ENCODE results near the gene OR8D4. TPM values are rescaled to one million over a fixed set of nuclear protein-coding genes. Genes with fewer than 3 reads are reported as not detected.

OR8D4 gene
- polyA plus RNA-seq, 3 donors: not detected

DNA sequence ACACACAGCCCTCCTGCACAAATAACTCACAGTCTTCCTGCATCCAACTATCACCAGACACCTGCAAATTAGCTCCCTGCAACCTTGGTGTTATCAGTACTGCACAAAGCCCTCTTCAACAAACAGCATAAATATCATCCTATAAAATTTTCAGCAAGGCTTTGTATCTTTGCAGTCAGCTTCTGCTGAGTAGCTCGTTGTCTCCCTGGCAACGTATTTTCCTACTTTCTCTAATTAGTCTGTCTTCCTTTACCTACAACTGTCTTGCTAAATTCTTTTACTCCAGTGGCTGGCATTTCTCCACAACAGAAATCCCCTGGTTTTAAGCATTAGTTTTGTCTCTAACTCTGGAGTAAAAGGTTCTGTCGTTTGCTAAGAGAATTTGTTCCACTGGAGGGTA lies 3.9 kb downstream of the OR8D4 start:
- H3K79me2 ChIP-seq (ENCODE audit: insufficient read depth, low read length): no peaks in the 10 kb centered on the region
- no peaks in the 10 kb centered on the region for H3K27me3 ChIP-seq (ENCODE audit: control insufficient read depth in 2 of 2, insufficient read depth in 2 of 2, low read length in 2 of 2)
- 93% methylated on average over 2 of the region's 3 CpGs for WGBS (ENCODE audit: insufficient coverage)
- no peak overlapping the region for H3K4me3 ChIP-seq (replicated peaks in 1 of 3; ENCODE audit: low read depth in 2 of 3, low read length in 3 of 3)
- intact Hi-C loops (cut with micrococcal nuclease): no loop called here
- no peak overlapping the region for H2AFZ ChIP-seq (ENCODE audit: insufficient read depth, low read depth, low read length, poor library complexity, severe bottlenecking)
- H3K27ac Mint-ChIP-seq: no peak overlapping the region
- no peaks in the 10 kb centered on the region for H3K36me3 Mint-ChIP-seq
- H3K4me3 Mint-ChIP-seq: no peak overlapping the region
- no peaks in the 10 kb centered on the region for H3K4me1 Mint-ChIP-seq
- no peak overlapping the region for H3K4me2 ChIP-seq (replicated peaks; ENCODE audit: extremely low read depth, low read length, poor library complexity, severe bottlenecking)
- H3K27me3 Mint-ChIP-seq (ENCODE audit: low read depth in 3 of 3): no peaks in the 10 kb centered on the region
- H4K20me1 ChIP-seq (ENCODE audit: insufficient read depth, low read length): no peaks in the 10 kb centered on the region
- no peak overlapping the region for H3K9ac ChIP-seq (ENCODE audit: insufficient read depth, low read length, poor library complexity, severe bottlenecking)
- no peaks in the 10 kb centered on the region for H3K9me3 Mint-ChIP-seq
- no peak for TF ChIP-seq CTCF (IDR thresholded peaks at IDR 0.05)
- no peaks in the 10 kb centered on the region for H3K4me1 ChIP-seq (ENCODE audit: control insufficient read depth in 1 of 2, insufficient read depth in 2 of 2, low read length in 2 of 2)
- no peaks in the 10 kb centered on the region for H3K9me3 ChIP-seq (replicated peaks in 1 of 2; ENCODE audit: control insufficient read depth in 1 of 2, insufficient read depth in 1 of 2, low read length in 2 of 2)
- no peak for DNase-seq
- H3K27ac ChIP-seq (ENCODE audit: low read depth in 1 of 2, low read length in 2 of 2): no peak overlapping the region
- no peaks in the 10 kb centered on the region for H3K36me3 ChIP-seq (replicated peaks in 1 of 2; ENCODE audit: control insufficient read depth in 1 of 2, insufficient read depth in 2 of 2, low read length in 2 of 2)

GRCh38 chr11:123920943-123921342 lies 19.0 kb downstream of the OR8D4 start:
- Mint-ChIP-seq H3K4me3 (no peak overlapping the region), H3K27ac (no peak overlapping the region), H3K27me3 (ENCODE audit: low read depth in 3 of 3) (no peaks in the 10 kb centered on the region), H3K9me3 (no peaks in the 10 kb centered on the region), H3K36me3 (no peaks in the 10 kb centered on the region), H3K4me1 (no peaks in the 10 kb centered on the region)
- Histone ChIP-seq H3K9me3 (replicated peaks in 1 of 2; ENCODE audit: control insufficient read depth in 1 of 2, insufficient read depth in 1 of 2, low read length in 2 of 2) (no peaks in the 10 kb centered on the region), H3K36me3 (replicated peaks in 1 of 2; ENCODE audit: control insufficient read depth in 1 of 2, insufficient read depth in 2 of 2, low read length in 2 of 2) (no peaks in the 10 kb centered on the region), H3K79me2 (ENCODE audit: insufficient read depth, low read length) (no peaks in the 10 kb centered on the region), H3K4me3 (replicated peaks in 1 of 3; ENCODE audit: low read depth in 2 of 3, low read length in 3 of 3) (no peak overlapping the region), H4K20me1 (ENCODE audit: insufficient read depth, low read length) (no peaks in the 10 kb centered on the region), H3K27me3 (ENCODE audit: control insufficient read depth in 2 of 2, insufficient read depth in 2 of 2, low read length in 2 of 2) (no peaks in the 10 kb centered on the region), H3K4me1 (ENCODE audit: control insufficient read depth in 1 of 2, insufficient read depth in 2 of 2, low read length in 2 of 2) (no peaks in the 10 kb centered on the region), H3K9ac (ENCODE audit: insufficient read depth, low read length, poor library complexity, severe bottlenecking) (no peak overlapping the region), H3K4me2 (replicated peaks; ENCODE audit: extremely low read depth, low read length, poor library complexity, severe bottlenecking) (no peak overlapping the region), H2AFZ (ENCODE audit: insufficient read depth, low read depth, low read length, poor library complexity, severe bottlenecking) (no peak overlapping the region), H3K27ac (ENCODE audit: low read depth in 1 of 2, low read length in 2 of 2) (no peak overlapping the region)
- no peak for DNase-seq
- intact Hi-C loops (cut with micrococcal nuclease): no loop called here
- no peak for TF ChIP-seq CTCF (IDR thresholded peaks at IDR 0.05)
- no CpG with 5 or more reads among the region's 3 CpGs for WGBS (ENCODE audit: insufficient coverage)

Data from CD14-positive monocyte (primary cell).